Psoas muscle (tissue), 8 donors: ENCODE data around the gene MPRIP. TPM values are rescaled to one million over a fixed set of nuclear protein-coding genes. Genes with fewer than 3 reads are reported as not detected.

Source experiments
- ATAC-seq, 4 donors: fragments of 200-7000 bp; cut with Tn5 transposase; one replicate each; pipeline ENCODE4 v1.9.1; 2020; ENCODE audit warnings: moderate library complexity in 3 of 4, mild to moderate bottlenecking in 2 of 4
- DNase-seq, 2 donors: peaks; one replicate each; pipeline ENCODE4 v3.0.0-alpha.2; 2020
- H3K27ac ChIP-seq: fragments of 200-600 bp; one replicate; pipeline ENCODE4 v1.8.0; 2022
- H3K27me3 ChIP-seq, 3 donors: fragments of 200-600 bp in 1 of 3; one replicate each; pipeline versions ENCODE4 v1.6.1 to v1.8.0; 2013 to 2022; ENCODE audit warnings: low read length in 2 of 3, mild to moderate bottlenecking in 2 of 3, moderate library complexity in 1 of 3; ENCODE audit not compliant: insufficient read depth in 3 of 3
- H3K36me3 ChIP-seq, 2 donors: fragments of 200-600 bp in 1 of 2; one replicate each; pipeline versions ENCODE4 v1.6.1 to v1.8.0; 2013 to 2022; ENCODE audit warnings: low read depth in 1 of 2, mild to moderate bottlenecking in 1 of 2, moderate library complexity in 1 of 2; ENCODE audit not compliant: insufficient read depth in 1 of 2
- H3K4me1 ChIP-seq: fragments of 200-600 bp; one replicate; pipeline ENCODE4 v1.8.0; 2022
- H3K4me3 ChIP-seq: fragments of 200-600 bp; one replicate; pipeline ENCODE4 v1.8.0; 2022; ENCODE audit warnings: mild to moderate bottlenecking
- H3K9me3 ChIP-seq: fragments of 200-600 bp; one replicate; pipeline ENCODE4 v1.8.0; 2022
- WGBS, 3 donors: extraction: QIAGEN DNeasy Blood & Tissue Kit; methylation state at CpG; one replicate each; pipeline versions ENCODE4 v1.1.6 to v1.1.7; 2013; 5-methylcytosine and 5-hydroxymethylcytosine counted together
- intact Hi-C, 2 donors: fragments of 100-400 bp; cut with DNase I; formaldehyde crosslinking; loops; one replicate each; pipeline versions ENCODE4 v1.11.0 to v1.14.2; 2022
- polyA plus RNA-seq, 3 donors: library from polyadenylated mRNA; stranded (reverse); fragments of 200-250 nt; gene quantifications; one replicate each; pipeline ENCODE4 v1.2.3, GENCODE V29; 2013
- total RNA-seq, 4 donors: library from RNA; stranded (reverse); fragmentation: NEBNext Ultra II Directional in 2 of 4; extraction: Animal tissue kit (Norgen Biotek cat#: 25700) in 2 of 4; gene quantifications; one replicate each; pipeline versions ENCODE4 v1.2.1 to v1.2.4, GENCODE V29; 2021 to 2023
- TF ChIP-seq, protein P1 (sequence below): fragments of 200-600 bp; IDR thresholded peaks from one replicate; pipeline ENCODE4 v1.8.0; 2022; ENCODE audit warnings: antibody characterized with exemption
- donor health status: healthy with polysubstance abuse.
- donor health status: DM: no; HTN: no; CAD: no; lungs with moderate emphysema.
- donor health status: Bipolar disorder and iron deficiency.
- donor health status: healthy.
- donor health status: DM: yes; HTN: yes; CAD: no.
- donor health status: DM: no; HTN: no; CAD: no.
- donor health status: DM: no; HTN: no; CAD: no.
- donor health status: DM: yes; HTN: yes; CAD: no.

The MPRIP gene
- total and polyA plus RNA-seq, 7 donors: 142 to 322 (median 244) TPM

- TF ChIP-seq, protein P1, sequence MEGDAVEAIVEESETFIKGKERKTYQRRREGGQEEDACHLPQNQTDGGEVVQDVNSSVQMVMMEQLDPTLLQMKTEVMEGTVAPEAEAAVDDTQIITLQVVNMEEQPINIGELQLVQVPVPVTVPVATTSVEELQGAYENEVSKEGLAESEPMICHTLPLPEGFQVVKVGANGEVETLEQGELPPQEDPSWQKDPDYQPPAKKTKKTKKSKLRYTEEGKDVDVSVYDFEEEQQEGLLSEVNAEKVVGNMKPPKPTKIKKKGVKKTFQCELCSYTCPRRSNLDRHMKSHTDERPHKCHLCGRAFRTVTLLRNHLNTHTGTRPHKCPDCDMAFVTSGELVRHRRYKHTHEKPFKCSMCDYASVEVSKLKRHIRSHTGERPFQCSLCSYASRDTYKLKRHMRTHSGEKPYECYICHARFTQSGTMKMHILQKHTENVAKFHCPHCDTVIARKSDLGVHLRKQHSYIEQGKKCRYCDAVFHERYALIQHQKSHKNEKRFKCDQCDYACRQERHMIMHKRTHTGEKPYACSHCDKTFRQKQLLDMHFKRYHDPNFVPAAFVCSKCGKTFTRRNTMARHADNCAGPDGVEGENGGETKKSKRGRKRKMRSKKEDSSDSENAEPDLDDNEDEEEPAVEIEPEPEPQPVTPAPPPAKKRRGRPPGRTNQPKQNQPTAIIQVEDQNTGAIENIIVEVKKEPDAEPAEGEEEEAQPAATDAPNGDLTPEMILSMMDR: no peak
- H3K36me3 ChIP-seq: peaks cover 0 to 18% of the 10 kb centered on the region in 2 donors
- no peaks in the 10 kb centered on the region for H3K9me3 ChIP-seq
- peak overlapping the region; percentile 33 for H3K27ac ChIP-seq
- WGBS, 3 donors: 75 to 81% (median 76%) methylated on average over 14 of the region's 14 CpGs
- no peak for DNase-seq
- H3K27me3 ChIP-seq: no peaks in the 10 kb centered on the region
- no peak for ATAC-seq
- intact Hi-C loops: no loop called here
- H3K4me3 ChIP-seq: no peak overlapping the region
- H3K4me1 ChIP-seq: peaks cover 82% of the 10 kb centered on the region
Measured at GRCh38 chr17:17091856-17092756, 49.8 kb downstream of the MPRIP start.

DNA sequence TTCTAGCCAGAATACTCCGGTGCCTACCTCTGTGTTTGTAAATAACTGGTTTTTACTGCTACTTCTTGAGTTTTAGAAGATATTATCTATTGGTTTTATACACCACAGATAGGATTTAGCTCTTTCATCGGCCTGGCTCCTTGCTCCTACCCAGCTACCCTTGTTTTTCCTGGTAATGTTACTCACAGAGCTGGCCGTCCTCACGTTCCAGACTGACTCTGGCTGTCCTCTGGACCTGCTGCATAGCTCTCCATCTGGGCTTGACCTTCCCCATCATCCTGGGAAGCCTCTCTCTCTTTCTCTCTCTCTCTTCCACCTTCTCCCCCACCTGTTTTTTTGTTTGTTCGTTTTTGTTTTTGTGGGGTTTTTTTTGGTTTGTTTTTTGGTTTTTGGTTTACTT is 51.5 kb downstream of the MPRIP start:
- Histone ChIP-seq H3K36me3 (peaks cover 0 to 23% of the 10 kb centered on the region in 2 donors), H3K4me3 (no peak overlapping the region), H3K9me3 (no peaks in the 10 kb centered on the region), H3K27ac (peak overlapping the region; percentile 41), H3K27me3 (no peaks in the 10 kb centered on the region), H3K4me1 (peaks cover 82% of the 10 kb centered on the region)
- 27 to 36% (median 29%) methylated on average over 5 of the region's 5 CpGs for WGBS, 3 donors
- ATAC-seq: peak; percentile 56 to 74 (median 66)
- TF ChIP-seq, protein P1: no peak
- intact Hi-C loops: no loop called here
- peak in 1 of 2 donors; percentile 47 for DNase-seq

DNA sequence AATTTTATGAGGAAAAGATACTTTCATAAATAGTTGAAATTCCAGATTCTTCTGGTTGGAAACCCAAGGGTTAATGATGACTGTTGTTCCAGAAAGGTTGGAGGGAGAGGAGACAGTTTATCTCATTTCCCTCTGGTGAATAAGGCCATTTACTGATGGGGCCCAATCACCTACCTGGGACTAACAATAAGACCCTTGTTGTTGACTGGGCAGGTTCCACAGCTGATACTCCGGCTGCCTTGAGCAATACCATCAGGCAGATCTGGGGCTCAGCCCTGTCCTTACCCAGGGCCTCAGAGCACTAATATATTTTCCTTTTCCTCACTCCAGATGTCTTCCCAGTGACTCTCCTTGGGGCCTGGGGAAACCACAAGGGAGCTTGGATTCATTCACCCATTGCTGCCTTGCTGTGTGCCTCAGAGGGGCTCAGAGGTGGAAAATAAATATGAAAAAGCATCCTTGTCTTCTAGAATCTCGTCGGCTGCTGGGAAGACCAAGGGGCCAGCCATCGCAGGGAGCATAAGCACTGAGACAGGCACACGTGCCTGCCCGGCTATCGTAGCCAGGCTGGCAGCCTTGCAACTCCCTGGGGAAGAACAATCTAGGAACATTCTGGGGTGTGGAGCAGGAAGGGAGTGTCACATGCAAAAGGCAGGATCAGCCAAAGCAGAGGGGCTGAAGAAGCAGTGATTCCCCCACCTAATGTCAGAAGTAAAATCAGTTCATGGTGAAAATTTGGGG is 54.4 kb downstream of the MPRIP start:
- 13 to 33% (median 14%) methylated on average over 7 of the region's 7 CpGs for WGBS, 3 donors

GRCh38 chr17:17097763-17098345 is 55.6 kb downstream of the MPRIP start:
- Histone ChIP-seq H3K36me3 (peaks cover 0 to 8% of the 10 kb centered on the region in 2 donors), H3K4me1 (peaks cover 89% of the 10 kb centered on the region), H3K4me3 (no peak overlapping the region), H3K27ac (peak overlapping the region; percentile 54), H3K9me3 (no peaks in the 10 kb centered on the region), H3K27me3 (no peaks in the 10 kb centered on the region)
- 72 to 79% (median 77%) methylated on average over 7 of the region's 7 CpGs for WGBS, 3 donors
- DNase-seq: peak in 1 of 2 donors; percentile 39
- ATAC-seq: no peak
- intact Hi-C loops: no loop called here
- TF ChIP-seq, protein P1: no peak

More for the DNA sequence above, 54.4 kb downstream of the MPRIP start:
- Histone ChIP-seq H3K27ac (peak overlapping the region; percentile 54), H3K36me3 (peaks cover 0 to 8% of the 10 kb centered on the region in 2 donors), H3K4me3 (no peak overlapping the region), H3K4me1 (peaks cover 88% of the 10 kb centered on the region), H3K27me3 (no peaks in the 10 kb centered on the region), H3K9me3 (no peaks in the 10 kb centered on the region)
- DNase-seq (peak in 1 of 2 donors; percentile 73), ATAC-seq (peak in 2 of 4 donors; percentile 59 to 71)
- TF ChIP-seq, protein P1: no peak
- intact Hi-C loops: no loop called here
